NCI-H1930 (cell line): ENCODE measurements around the gene FARS2.

Experiments
- DNase-seq, 2 experiments: peaks; one replicate each; lab custom pipeline; 2025; lab: John Stamatoyannopoulos, UW

FARS2 gene

DNA sequence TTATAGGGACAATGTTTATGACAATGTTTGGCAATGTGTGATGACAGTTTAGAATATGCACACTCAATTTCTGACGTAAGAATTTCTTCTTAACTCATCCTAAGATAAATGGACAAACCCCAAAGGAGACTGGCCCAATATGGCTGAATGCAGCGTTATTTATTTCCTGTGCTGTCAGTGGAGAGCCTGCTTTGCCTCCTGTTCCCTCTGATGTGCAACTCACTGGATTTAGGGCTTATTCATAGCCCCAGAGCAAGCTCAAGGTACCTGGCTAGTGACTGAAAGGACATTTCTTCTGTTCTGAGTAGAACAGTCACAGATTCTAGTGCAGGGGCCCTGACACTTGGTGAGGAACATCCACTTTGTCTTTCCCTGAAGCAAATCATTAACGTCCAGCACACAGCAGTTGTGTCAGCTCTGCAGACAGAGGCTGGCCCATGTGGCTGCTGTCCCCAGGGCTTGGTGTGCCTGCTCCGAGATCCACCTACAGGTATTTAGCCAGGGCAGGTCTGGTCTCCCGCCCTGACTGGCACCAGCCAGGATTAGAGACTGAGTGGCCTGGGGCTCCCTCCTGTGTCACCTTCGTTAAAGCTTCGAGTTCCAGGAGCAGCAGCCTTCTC is 64.8 kb downstream of the FARS2 start:
- DNase-seq, result no peak

DNA sequence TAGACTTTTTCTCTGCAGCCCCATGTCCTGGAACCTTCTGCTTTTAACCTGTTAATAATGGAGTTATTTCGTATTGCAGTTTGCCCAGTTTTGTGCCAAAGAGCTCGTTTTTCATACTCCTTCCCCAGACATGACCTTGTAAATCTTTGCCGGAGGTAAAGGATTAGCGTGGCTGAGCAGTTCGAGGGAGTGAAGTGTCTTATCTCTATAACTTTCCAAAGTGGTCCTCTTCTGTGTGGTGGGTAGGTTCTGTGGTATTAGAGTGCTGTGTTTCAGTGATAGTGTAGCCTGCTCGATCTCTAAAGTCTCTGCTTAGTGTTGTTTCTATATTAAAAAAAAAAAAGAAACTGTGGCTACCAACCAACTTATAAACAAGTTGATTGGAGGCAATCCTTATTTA is 67.5 kb downstream of the FARS2 start:
- DNase-seq, result no peak

DNA sequence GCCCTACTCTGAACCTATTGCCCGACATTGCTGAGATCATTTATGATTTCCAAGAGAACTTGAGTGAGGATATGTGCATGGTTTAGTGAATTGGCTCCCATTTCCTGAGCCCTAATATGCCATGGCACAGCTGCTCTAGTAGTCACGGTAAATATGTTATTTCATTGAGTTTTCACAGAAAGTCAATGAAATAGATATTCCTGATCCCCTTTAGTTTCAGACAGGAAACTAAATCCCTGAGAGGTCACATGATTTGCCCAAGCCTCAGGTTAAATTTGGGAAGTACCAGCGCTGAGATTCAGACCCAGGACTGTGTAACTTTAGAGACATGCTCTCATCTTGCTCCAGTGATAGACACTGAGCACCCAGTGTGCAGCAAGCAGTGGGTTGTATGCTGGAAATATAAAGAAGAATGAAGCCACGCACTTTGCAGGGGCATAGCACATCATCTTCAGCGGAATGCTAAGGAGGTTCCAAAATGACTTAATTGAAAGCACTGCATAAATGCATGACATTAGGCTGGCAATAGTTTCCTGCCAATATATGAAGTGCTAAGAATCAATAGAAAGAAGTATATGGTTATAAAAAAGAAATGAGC is 70.6 kb downstream of the FARS2 start:
- DNase-seq, result no peak

DNA sequence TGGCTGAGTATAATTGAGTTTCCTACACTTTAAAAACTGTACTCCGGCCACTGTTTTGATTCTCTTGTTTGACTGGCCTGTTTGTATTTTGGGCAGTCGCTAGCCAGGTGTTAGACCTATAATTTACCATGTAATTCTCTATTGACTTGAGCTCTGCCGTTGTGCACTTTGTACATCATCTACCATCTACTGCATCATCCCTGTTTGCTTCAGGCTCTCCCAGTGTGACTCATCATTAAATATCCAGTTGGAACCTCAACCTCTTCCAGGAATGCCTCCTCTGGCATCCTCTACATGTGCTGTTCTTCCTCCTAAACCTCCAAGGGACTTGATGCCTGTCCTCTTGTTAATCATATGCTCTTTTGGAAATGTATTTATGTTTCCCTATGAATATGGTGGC is 72.3 kb downstream of the FARS2 start:
- peak in 1 of 2 experiments; percentile 8 for DNase-seq

DNA sequence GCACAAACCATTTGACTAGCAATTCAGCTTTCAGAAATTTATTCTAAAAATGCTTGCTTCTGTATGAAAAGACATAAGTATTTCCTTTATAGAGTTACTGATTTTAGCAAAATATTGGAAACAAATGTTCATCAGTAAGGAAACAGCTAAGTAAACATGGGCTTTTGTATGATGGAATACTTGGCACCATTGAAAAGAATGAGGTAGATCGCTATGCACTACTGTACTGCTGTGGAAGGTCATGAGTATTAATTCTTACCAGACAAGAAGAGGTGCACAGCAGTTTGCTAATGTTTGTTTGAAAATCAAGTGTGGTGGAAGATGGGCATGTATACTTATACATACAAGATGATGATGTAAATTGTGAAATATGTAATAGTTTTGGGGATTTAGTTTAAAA is 73.0 kb downstream of the FARS2 start:
- DNase-seq, result no peak

DNA sequence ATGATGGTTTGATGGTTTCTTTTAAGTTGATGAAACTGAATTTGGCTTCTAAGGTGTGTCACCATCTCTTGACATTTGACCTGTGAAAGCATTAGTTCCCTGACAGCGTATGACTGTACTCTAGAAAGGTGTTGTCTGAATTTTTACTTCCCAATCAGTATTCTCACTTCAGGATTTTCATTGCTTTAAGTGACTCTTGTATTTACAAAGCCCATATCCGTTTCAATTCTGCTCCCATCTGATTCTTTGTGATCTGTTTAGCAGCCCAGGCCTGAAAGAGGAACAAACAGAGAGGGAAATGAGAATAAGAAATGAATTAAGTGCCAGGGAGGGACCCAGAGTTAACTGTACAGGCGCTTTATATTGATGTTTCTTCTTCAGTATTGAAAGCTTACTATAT is 73.7 kb downstream of the FARS2 start:
- no peak for DNase-seq

DNA sequence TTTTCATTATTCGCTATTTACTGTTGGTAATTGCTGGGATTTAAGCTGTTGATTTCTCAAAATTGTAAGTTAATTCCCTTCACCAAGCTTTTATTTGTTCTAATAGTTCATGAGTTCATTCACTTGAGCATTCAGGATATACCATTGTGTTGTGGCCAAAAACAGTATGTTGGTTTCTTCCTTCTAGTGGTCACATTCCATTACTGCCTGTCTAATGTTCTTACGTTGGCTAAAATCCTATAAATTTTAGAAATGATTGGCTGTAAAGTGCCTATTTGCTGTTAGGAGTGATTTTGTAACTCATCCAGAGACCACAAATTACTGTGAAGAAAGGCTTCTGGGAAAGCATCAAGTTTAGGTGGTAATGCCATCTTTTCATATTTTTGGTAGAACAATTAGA is 76.3 kb downstream of the FARS2 start:
- no peak for DNase-seq

DNA sequence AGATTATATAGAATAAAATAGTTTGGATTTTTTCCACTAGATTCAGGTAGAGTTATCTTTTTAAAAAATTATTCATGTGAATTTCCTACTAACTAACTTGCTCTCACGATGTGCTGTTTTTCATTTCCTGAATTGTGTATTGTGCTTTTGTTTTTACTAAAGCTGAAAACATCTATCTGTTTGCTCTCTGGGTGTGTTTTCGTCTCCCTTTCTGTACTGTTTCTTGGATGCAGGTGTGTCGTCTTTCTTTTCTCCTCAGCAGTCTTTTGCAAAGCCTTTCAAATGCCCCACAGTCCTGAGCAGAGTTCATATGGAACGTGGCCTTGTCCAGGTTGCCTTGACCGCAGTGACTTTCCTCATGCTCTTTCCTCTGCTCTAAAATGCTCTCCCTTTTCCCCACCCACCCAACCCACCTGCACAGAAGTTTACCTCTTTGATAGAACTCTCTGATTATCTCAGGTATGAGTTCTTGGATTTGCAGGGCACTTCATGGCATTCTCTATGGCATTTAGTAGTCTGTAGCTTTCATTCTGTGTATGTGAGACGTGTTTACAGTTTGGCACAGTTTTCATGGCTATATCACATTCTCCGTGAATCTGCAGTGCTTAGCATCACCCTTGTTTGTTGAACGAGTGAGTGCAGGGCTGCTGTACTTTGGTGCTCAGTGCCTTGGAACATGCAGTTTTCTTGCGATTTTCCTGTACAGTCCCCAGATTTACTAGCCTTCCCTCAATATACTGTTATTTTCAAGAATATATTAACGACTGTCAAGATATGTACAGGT is 77.1 kb downstream of the FARS2 start:
- no peak for DNase-seq

DNA sequence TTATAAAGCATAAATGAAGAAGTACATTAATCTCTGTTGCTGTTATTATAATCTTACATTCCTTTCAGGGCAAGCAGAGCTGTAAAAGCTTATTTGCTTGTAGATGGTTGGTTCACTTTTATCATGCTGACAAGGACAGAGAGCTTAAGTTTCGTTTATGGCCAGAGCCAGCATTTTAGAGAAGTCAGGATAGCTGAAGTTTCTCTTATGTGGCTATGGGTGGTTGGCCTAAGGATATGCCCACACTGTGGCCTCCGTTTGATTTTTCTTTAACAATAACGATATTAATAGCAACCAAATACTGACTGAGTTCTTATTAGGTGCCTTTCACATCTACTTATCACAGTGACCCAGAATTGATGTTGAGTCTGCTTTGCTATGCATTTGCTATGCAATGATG is 78.5 kb downstream of the FARS2 start:
- no peak for DNase-seq

DNA sequence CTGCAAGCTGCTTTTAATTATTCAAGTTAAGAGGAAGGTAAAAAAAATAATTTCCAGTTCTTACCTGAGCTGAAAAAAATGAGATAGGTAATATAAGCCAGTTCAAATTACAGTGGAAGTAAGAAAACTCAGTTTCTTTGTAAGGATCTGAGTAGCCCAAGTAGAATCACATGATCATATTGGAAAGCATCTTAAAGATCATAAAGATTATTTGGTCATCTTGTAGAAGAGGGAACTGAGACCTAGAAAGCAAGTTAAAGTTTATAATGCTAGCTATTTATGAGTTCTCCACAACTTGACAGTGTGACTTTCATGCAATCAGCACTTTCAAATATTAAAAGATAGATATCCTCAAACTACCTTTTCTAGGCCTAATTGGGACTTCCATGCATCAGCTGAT is 80.5 kb downstream of the FARS2 start:
- no peak for DNase-seq

DNA sequence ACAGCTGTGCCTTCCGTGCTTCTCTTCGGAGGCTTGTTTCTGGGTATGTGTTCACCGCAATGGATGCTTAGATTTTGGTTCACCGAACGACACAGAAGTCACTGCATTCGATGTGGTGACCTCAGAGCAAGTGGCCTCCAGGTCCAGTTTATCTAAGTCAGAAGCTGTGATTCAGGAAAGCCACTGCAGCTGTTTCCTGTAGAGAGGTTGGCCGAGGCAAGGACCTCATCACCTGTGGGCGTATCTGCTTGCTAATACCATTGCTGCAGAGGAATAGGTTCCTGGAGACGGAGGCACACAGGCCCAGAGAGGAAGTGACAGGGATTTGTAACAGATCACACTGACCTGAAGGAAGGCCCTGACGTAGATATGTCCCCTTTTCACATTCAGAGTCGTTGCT is 82.7 kb downstream of the FARS2 start:
- DNase-seq, result no peak

DNA sequence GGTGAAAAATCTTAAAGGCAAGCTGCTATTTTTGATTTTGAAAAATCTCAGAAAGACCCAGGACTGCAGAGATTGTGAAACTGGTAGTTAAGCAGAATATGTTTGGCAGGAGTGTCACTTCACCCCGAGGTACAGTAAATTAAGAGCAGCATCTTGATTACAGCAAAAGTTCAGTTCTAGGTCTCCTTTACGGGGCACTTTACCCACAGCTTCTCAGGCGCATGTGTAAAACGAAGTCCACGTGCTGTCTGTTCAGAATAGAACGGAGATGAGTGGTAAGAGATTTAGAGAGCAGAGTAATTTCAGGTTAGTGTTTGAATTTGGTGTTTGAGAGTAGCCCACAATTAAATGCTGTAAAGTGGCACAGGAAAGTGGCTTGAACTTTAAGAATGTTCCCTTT is 84.0 kb downstream of the FARS2 start:
- DNase-seq, result no peak

DNA sequence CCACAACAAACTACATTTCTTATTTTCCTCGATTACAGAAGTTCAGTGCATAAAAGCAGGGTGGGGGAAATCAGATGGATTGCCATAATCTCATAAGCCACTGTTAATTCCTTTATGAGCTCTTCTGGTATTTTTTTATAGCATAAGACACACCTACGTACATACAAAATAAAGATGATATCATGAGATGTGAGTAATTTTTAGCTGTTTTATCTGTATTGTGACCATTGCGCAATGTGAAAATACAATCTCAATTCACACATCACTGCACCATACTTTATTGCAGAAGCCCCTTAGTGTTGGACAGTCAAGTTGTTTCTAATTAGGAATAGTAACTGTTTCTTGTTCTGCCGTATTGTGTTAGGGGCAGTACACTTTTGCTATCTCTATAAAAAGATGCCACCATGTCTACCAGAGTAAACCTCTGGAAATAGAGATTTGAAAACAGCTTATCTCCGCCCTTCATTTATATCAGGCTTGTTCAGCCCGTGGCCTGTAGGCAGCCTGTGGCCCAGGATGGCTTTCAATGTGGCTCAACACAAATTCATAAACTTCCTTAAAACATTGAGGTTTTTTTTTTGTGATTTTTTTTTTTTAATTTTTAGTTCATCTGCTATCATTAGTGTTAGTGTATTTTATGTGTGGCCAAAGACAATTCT is 90.4 kb downstream of the FARS2 start:
- DNase-seq, result no peak

DNA sequence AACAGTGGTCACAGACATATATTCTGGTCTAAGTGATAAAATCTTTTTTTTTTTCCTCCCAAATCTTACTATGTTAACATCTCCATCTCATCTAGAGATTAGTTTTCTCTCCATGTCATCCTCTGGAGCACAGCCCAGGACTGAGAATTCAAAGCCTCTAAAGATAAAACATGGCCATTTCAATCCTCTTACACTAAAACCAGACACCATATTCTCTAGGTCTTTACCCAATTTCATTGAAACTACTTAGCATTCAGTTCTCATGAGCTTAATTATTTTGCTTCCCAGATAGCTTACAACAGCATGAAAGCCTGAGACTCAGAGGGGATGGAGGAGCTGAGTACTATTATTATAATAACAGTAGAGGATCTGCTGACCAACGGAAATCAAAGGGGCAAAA is 92.7 kb downstream of the FARS2 start:
- DNase-seq, result no peak

DNA sequence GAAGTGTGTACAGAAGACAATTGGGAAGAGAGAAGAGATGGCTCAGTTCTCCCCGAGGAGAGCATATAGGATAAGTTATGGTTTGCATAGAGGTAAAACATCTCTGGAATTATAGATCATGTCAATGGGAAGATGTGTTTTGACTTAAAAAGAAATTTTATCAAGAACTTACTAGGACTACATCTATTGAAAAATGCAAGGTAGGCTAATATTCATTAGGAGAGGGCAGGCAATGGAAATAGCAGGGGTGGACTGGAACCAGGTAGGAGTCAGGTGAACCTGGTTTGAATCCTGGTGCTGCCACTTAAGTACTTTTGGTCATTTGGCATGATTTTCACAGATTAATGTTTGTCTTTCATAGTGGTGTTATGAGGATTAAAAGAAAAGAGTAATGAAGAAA is 96.2 kb downstream of the FARS2 start:
- DNase-seq, result no peak

DNA sequence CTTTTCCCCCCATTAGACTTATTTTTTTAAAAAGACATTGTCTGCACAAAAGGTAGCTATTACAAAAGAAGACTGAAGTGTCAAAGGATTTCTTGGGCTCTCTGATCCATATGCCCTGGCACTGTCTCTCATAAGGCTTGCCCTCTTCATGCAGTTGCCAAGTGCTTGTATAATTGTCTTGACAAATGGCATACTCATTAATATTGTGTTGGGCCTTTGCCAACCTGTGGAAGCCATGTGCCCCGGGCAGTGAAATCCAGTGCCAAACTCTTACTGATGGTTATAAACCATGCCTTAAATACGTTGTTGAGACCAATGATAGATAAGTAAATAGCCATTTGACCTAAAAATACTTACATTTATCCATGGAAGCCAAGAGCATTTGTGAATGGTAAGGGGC is 98.1 kb downstream of the FARS2 start:
- DNase-seq, result no peak

DNA sequence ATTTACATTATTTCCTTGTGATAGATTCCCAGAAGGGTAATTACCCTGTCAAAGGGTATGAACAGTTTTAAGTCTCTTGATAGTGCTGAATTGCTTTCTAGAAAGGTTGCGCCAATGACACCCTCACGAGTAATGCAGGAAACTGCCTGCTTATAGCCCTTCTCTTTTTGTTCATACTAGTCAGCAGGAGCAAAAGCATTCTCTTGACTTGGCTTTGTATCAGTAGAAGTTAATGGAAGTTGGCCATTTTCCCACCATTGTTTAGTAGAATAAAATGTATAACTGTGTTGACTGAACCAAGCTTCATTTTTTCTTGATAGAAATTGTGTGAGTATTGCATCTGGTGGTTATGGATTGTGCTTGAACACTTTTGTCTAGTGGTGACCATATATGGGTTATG is 100.1 kb downstream of the FARS2 start:
- no peak for DNase-seq

DNA sequence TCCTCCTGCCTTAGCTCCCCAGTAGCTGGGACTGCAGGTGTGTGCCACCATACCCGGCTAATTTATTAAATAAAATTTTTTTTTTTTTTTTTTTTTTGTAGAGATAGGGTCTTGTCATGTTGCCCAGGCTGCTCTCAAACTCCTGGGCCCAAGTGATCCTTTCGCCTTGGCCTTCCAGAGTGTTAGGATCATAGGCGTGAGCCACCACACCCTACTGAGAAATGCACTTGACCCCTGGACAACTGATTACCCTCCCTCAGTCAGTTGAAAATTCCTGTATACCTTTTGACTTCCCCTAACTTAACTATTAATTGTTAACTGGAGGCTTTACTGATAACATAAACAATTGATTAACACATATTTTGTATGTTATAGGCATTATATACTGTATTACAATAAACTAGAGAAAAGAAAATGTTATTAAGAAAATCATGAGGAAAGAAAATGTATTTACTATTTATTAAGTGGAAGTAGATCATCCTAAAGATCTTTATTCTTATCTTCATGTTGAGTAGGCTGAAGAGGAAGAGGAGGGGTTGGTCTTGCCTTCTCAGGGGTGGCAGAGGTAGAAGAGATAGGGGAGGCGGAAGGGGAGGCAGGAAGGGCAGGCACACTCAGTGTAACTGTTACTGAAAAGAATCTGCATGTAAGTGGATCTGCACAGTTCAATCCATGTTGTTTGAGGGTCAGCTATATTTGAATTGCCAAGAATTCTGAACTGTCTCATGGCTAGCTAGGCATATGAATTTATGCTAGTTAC is 104.3 kb downstream of the FARS2 start:
- no peak for DNase-seq

DNA sequence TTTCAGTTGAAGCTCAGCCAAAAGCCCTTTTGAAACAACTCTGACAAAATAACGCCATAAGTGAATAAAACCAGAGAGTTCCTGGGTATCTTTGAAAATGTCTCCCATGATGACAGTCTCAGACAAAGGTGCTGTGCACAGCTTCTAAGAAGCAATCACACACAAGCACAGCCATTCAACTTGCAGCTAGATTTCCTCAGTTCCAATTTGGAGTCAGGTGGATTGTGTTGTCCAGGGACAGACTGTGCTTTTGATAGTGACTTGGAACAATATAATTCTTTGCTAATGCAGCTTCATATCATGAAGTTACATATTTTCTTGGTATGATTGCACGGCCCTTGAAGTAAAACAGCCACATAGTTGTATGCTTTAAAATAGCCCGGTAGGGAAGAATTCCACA is 105.6 kb downstream of the FARS2 start:
- DNase-seq, result no peak

DNA sequence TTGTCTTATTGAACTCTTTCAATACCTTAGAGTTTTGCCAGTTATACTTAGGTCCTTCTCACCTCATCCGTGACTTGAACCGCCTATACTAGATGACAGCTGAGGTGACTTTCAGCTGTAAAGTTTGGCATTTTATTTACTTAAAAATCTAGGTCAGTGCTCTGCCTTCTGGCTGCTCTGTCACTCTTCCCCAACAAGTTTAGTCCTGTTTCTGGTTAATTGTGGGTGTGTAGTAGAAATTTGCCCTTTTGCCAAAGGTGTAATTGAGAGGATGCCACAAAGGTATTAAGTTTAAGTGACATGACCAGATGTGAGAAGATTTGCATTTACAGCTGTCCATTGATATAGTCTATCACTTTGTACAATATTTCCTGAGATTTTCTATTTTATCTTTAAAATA is 106.2 kb downstream of the FARS2 start:
- no peak for DNase-seq

DNA sequence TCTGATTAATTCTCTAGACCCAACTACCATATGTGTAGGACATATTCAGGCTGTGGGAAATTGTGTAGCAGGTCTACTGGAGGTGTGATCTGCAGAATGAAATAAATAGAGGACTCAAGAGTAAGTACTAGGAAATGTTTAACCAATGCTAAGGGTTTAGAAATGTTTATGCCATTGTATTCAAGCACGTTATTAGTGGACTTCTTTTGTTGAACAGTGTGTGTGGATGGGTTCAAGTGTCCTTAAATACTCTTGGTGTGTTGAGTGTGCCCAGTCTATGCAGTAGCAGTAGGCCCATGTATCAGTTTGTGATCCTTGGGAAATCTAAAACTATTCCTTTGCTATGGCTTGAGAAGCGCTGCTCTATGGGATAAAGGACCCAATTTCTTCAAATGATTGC is 112.1 kb downstream of the FARS2 start:
- no peak for DNase-seq

DNA sequence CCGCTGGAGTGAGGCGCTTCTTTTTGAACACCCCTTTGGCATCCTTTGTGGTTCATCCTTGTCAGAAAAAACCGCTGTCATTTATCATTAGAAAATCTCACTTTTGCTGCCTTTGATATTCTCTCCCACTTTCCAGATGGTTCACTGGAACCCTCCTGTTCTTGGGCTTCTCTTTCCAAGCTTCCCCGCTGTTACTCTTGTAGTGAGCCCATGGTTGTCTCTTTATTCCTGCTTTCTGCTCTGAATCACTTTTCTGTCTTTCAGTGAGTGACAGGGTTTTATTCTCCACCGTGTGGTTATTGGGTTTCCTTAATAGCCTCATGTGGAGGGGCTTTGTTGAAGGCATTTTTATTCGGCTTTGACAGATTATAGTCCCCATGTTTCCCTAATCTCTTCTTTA is 117.0 kb downstream of the FARS2 start:
- no peak for DNase-seq
